SK-N-SH treated with all-trans-retinoic acid at 6 μM for 48 hours (cell line): ENCODE results near the gene GP1BB.

Experiments used
- ATAC-seq: fragments of 200-7000 bp; cut with Tn5 transposase; 3 replicates; pipeline ENCODE4 v1.9.1; 2020; ENCODE audit warnings: mild to moderate bottlenecking, moderate library complexity
- ARNTL ChIP-seq: fragments of 450-650 bp; formaldehyde crosslinking; IDR thresholded peaks from 2 replicates; pipeline ENCODE4 v1.5.0; 2020; ENCODE audit warnings: low read depth, mild to moderate bottlenecking, moderate library complexity, borderline replicate concordance
- BACH2 ChIP-seq: fragments of 250-450 bp; sonication (Bioruptor Pico); IDR thresholded peaks from 2 replicates; pipeline ENCODE4 v1.9.0; 2021; ENCODE audit warnings: mild to moderate bottlenecking, borderline replicate concordance
- CSDC2 ChIP-seq: fragments of 250-450 bp; sonication (Bioruptor Pico); IDR thresholded peaks from 2 replicates; pipeline ENCODE4 v1.5.0; 2020; ENCODE audit warnings: mild to moderate bottlenecking, moderate library complexity
- ESRRG ChIP-seq: fragments of 250-450 bp; sonication (Bioruptor Pico); IDR thresholded peaks from 2 replicates; pipeline ENCODE4 v1.6.1; 2021; ENCODE audit warnings: mild to moderate bottlenecking
- GLIS3 ChIP-seq: fragments of 250-450 bp; sonication (Bioruptor Pico); IDR thresholded peaks from 2 replicates; pipeline ENCODE4 v1.5.0; 2020; ENCODE audit warnings: mild to moderate bottlenecking, moderate library complexity
- ISL1 ChIP-seq: fragments of 250-450 bp; sonication (Bioruptor Pico); IDR thresholded peaks from 2 replicates; pipeline ENCODE4 v2.1.2; 2022; ENCODE audit warnings: mild to moderate bottlenecking, moderate library complexity
- PPARA ChIP-seq: fragments of 250-450 bp; sonication (Bioruptor Pico); IDR thresholded peaks from 2 replicates; pipeline ENCODE4 v1.5.0; 2020; ENCODE audit warnings: mild to moderate bottlenecking, borderline replicate concordance
- RARB ChIP-seq: fragments of 250-450 bp; sonication (Bioruptor Pico); IDR thresholded peaks from 2 replicates; pipeline ENCODE4 v1.8.0; 2021; ENCODE audit warnings: mild to moderate bottlenecking, moderate library complexity
- SNAI2 ChIP-seq: fragments of 250-450 bp; sonication (Bioruptor Pico); IDR thresholded peaks from 2 replicates; pipeline ENCODE4 v1.5.0; 2020; ENCODE audit warnings: mild to moderate bottlenecking, moderate library complexity
- TCF4 ChIP-seq: fragments of 250-450 bp; sonication (Bioruptor Pico); IDR thresholded peaks from 2 replicates; pipeline ENCODE4 v1.8.0; 2021; ENCODE audit warnings: mild to moderate bottlenecking, moderate library complexity, borderline replicate concordance
- TOX ChIP-seq: fragments of 250-450 bp; sonication (Bioruptor Pico); IDR thresholded peaks from 2 replicates; pipeline ENCODE4 v1.8.0; 2021; ENCODE audit warnings: mild to moderate bottlenecking, moderate library complexity, borderline replicate concordance
- ZC3H10 ChIP-seq: fragments of 250-450 bp; sonication (Bioruptor Pico); IDR thresholded peaks from 2 replicates; pipeline ENCODE4 v1.5.1; 2021; ENCODE audit warnings: mild to moderate bottlenecking, moderate library complexity
- ZFP3 ChIP-seq: fragments of 250-450 bp; sonication (Bioruptor Pico); IDR thresholded peaks from 2 replicates; pipeline ENCODE4 v1.5.0; 2020; ENCODE audit warnings: mild to moderate bottlenecking, moderate library complexity
- ZFP30 ChIP-seq: fragments of 450-650 bp; formaldehyde crosslinking; IDR thresholded peaks from 2 replicates; pipeline ENCODE4 v1.5.0; 2022; ENCODE audit warnings: mild to moderate bottlenecking, moderate library complexity
- ZNF70 ChIP-seq: fragments of 450-650 bp; formaldehyde crosslinking; IDR thresholded peaks from 2 replicates; pipeline ENCODE4 v1.5.0; 2020; ENCODE audit warnings: mild to moderate bottlenecking, moderate library complexity
- ZNF8 ChIP-seq: fragments of 450-650 bp; formaldehyde crosslinking; IDR thresholded peaks from 2 replicates; pipeline ENCODE4 v1.5.0; 2020; ENCODE audit warnings: mild to moderate bottlenecking, moderate library complexity
- TF ChIP-seq, protein P1 (sequence below): fragments of 250-450 bp; sonication (Bioruptor Pico); IDR thresholded peaks from 2 replicates; pipeline ENCODE4 v1.8.0; 2021; ENCODE audit warnings: low read depth, mild to moderate bottlenecking, moderate library complexity, borderline replicate concordance
- TF ChIP-seq, protein P2 (sequence below): fragments of 250-450 bp; sonication (Bioruptor Pico); IDR thresholded peaks from 2 replicates; pipeline ENCODE4 v1.5.1; 2020; ENCODE audit warnings: low read depth, mild to moderate bottlenecking, moderate library complexity
- TF ChIP-seq, protein P3 (sequence below): fragments of 250-450 bp; sonication (Bioruptor Pico); IDR thresholded peaks from 2 replicates; pipeline ENCODE4 v1.5.0; 2020; ENCODE audit warnings: mild to moderate bottlenecking, moderate library complexity
- TF ChIP-seq, protein P4 (sequence below): fragments of 250-450 bp; sonication (Bioruptor Pico); IDR thresholded peaks from 2 replicates; pipeline ENCODE4 v1.8.0; 2020; ENCODE audit warnings: mild to moderate bottlenecking, moderate library complexity, borderline replicate concordance
- TF ChIP-seq, protein P5 (sequence below): fragments of 250-450 bp; sonication (Bioruptor Pico); IDR thresholded peaks from 2 replicates; pipeline ENCODE4 v1.5.1; 2021; ENCODE audit warnings: mild to moderate bottlenecking, moderate library complexity

The GP1BB gene

DNA sequence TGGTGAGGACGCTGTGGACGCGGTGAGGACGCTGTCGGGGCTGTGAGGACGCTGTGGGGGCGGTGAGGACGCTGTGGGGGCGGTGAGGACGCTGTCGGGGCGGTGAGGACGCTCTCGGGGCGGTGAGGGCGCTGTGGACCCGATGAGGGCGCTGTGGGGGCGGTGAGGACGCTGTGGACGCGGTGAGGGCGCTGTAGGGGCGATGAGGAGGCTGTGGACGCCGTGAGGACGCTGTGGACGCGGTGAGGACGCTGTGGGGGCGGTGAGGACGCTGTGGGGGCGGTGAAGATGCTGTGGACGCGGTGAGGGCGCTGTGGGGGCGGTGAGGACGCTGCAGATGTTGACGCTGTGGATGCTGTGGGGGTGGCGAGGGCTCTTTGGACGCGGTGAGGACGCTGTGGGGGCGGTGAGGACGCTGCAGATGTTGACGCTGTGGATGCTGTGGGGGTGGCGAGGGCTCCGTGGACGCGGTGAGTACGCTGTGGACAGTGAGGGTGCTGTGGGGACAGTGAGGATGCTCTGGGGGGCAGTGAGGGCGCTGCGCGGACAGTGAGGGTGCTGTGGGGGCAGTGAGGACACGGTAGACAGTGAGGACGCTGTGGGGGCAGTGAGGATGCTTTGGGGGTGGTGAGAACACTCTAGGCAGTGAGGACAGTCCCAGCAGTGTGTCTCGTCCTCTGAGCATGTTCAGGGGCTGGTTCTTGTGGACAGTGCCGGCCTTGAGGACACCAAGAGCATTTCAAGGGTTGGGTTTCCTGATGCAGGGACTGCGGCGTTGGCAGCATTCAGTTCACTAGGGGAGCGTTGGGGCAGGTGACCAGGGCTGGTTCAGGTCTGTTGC, 4.2 kb downstream of the GP1BB start:
- TF ChIP-seq BACH2 (no peak), SNAI2 (no peak), ZFP30 (CRISPR knock-in tag) (no peak), ZNF8 (CRISPR knock-in tag) (no peak), ESRRG (CRISPR knock-in tag) (no peak), PPARA (CRISPR knock-in tag) (no peak), GLIS3 (no peak), CSDC2 (CRISPR knock-in tag) (no peak), ZFP3 (CRISPR knock-in tag) (no peak)
- TF ChIP-seq, protein P1, sequence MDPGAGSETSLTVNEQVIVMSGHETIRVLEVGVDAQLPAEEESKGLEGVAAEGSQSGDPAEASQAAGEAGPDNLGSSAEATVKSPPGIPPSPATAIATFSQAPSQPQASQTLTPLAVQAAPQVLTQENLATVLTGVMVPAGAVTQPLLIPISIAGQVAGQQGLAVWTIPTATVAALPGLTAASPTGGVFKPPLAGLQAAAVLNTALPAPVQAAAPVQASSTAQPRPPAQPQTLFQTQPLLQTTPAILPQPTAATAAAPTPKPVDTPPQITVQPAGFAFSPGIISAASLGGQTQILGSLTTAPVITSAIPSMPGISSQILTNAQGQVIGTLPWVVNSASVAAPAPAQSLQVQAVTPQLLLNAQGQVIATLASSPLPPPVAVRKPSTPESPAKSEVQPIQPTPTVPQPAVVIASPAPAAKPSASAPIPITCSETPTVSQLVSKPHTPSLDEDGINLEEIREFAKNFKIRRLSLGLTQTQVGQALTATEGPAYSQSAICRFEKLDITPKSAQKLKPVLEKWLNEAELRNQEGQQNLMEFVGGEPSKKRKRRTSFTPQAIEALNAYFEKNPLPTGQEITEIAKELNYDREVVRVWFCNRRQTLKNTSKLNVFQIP, result no peak
- TF ChIP-seq, protein P2, sequence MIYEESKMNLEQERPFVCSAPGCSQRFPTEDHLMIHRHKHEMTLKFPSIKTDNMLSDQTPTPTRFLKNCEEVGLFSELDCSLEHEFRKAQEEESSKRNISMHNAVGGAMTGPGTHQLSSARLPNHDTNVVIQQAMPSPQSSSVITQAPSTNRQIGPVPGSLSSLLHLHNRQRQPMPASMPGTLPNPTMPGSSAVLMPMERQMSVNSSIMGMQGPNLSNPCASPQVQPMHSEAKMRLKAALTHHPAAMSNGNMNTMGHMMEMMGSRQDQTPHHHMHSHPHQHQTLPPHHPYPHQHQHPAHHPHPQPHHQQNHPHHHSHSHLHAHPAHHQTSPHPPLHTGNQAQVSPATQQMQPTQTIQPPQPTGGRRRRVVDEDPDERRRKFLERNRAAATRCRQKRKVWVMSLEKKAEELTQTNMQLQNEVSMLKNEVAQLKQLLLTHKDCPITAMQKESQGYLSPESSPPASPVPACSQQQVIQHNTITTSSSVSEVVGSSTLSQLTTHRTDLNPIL, result no peak
- ATAC-seq, result no peak

DNA sequence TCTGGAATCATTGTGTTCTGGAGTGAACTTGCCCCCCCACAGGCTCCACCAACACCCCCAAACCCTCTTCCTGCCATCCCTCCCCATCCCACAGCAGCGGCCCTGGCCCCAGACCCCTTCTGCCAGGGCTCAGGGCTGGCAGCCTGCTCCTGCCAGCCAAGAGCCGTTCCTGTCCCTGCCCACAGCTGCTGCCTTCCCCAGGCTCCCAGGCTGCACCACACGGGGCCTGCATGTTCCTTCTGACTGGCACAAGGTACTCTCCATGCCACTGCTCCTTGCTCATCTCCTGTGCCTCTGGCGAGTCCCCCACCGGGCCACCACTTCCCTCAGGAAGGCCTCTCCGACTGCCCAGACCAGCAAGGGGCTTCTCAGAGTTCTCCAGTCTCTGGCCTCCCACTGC, 4.9 kb downstream of the GP1BB start:
- TF ChIP-seq CSDC2 (CRISPR knock-in tag) (no peak), ZFP3 (CRISPR knock-in tag) (no peak), ARNTL (CRISPR knock-in tag) (no peak), GLIS3 (no peak), RARB (no peak), ESRRG (CRISPR knock-in tag) (no peak), TCF4 (CRISPR knock-in tag) (no peak), PPARA (CRISPR knock-in tag) (no peak), TOX (CRISPR knock-in tag) (no peak), ZNF8 (CRISPR knock-in tag) (no peak), ZC3H10 (CRISPR knock-in tag) (no peak), ZNF70 (CRISPR knock-in tag) (no peak)
- TF ChIP-seq, protein P1, result no peak
- TF ChIP-seq, protein P3, sequence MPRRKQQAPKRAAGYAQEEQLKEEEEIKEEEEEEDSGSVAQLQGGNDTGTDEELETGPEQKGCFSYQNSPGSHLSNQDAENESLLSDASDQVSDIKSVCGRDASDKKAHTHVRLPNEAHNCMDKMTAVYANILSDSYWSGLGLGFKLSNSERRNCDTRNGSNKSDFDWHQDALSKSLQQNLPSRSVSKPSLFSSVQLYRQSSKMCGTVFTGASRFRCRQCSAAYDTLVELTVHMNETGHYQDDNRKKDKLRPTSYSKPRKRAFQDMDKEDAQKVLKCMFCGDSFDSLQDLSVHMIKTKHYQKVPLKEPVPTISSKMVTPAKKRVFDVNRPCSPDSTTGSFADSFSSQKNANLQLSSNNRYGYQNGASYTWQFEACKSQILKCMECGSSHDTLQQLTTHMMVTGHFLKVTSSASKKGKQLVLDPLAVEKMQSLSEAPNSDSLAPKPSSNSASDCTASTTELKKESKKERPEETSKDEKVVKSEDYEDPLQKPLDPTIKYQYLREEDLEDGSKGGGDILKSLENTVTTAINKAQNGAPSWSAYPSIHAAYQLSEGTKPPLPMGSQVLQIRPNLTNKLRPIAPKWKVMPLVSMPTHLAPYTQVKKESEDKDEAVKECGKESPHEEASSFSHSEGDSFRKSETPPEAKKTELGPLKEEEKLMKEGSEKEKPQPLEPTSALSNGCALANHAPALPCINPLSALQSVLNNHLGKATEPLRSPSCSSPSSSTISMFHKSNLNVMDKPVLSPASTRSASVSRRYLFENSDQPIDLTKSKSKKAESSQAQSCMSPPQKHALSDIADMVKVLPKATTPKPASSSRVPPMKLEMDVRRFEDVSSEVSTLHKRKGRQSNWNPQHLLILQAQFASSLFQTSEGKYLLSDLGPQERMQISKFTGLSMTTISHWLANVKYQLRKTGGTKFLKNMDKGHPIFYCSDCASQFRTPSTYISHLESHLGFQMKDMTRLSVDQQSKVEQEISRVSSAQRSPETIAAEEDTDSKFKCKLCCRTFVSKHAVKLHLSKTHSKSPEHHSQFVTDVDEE (CRISPR knock-in tag), result no peak
- TF ChIP-seq, protein P2, result no peak
- TF ChIP-seq, protein P4, sequence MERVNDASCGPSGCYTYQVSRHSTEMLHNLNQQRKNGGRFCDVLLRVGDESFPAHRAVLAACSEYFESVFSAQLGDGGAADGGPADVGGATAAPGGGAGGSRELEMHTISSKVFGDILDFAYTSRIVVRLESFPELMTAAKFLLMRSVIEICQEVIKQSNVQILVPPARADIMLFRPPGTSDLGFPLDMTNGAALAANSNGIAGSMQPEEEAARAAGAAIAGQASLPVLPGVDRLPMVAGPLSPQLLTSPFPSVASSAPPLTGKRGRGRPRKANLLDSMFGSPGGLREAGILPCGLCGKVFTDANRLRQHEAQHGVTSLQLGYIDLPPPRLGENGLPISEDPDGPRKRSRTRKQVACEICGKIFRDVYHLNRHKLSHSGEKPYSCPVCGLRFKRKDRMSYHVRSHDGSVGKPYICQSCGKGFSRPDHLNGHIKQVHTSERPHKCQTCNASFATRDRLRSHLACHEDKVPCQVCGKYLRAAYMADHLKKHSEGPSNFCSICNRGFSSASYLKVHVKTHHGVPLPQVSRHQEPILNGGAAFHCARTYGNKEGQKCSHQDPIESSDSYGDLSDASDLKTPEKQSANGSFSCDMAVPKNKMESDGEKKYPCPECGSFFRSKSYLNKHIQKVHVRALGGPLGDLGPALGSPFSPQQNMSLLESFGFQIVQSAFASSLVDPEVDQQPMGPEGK, result no peak
- ATAC-seq, result no peak

DNA sequence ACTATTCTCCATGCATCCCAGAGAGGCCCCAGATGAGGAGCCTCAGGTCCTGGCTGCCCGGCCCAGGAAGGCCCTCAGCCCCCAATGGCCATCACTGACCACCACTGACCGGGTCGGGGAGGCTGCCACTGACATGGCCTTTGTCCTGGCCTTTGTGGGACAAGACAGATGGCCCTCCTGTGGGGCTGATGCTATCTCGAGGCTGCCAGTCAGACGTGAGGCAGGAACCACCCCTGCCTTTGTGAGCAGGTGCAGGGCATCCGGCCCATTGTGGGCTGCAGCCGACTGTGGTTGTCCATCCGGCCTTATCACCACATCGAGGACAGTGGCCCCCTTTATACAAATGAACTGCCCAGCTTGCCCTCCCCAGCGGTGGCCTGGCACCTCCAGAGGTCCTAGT, 5.5 kb downstream of the GP1BB start:
- no peak for ATAC-seq
- TF ChIP-seq ZFP30 (CRISPR knock-in tag) (no peak), ISL1 (CRISPR knock-in tag) (no peak), ZC3H10 (CRISPR knock-in tag) (no peak), ARNTL (CRISPR knock-in tag) (no peak), ZNF70 (CRISPR knock-in tag) (no peak), CSDC2 (CRISPR knock-in tag) (no peak), RARB (no peak)
- TF ChIP-seq, protein P2, result no peak
- TF ChIP-seq, protein P4, result no peak
- TF ChIP-seq, protein P5, sequence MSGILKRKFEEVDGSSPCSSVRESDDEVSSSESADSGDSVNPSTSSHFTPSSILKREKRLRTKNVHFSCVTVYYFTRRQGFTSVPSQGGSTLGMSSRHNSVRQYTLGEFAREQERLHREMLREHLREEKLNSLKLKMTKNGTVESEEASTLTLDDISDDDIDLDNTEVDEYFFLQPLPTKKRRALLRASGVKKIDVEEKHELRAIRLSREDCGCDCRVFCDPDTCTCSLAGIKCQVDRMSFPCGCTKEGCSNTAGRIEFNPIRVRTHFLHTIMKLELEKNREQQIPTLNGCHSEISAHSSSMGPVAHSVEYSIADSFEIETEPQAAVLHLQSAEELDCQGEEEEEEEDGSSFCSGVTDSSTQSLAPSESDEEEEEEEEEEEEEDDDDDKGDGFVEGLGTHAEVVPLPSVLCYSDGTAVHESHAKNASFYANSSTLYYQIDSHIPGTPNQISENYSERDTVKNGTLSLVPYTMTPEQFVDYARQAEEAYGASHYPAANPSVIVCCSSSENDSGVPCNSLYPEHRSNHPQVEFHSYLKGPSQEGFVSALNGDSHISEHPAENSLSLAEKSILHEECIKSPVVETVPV (CRISPR knock-in tag), result no peak
